Natural killer cell treated with Interleukin-12 subunit alpha and Interleukin-12 subunit beta and Interleukin-15 and Interleukin-18, amount 100 ng/mL, for 72 hours (primary cell): ENCODE data around the gene DACT3. TPM values are rescaled to one million over a fixed set of nuclear protein-coding genes. Genes with fewer than 3 reads are reported as not detected.

Experiments used
- ATAC-seq, 2 donors: fragments of 150-1000 bp; cut with Tn5 transposase in 1 of 2; sonication (Bioruptor Pico), chemical (Tn5 transposase) in 1 of 2; 2 replicates each; pipeline ENCODE4 v1.10.0; 2021
- DNase-seq: peaks from one replicate; pipeline ENCODE4 v3.0.0; 2022; ENCODE audit warnings: low spot score
- H3K27ac Mint-ChIP-seq, 2 donors: 1 replicate in 1 of 2; 2 replicates in 1 of 2; pipeline ENCODE4 v1.8.0; 2022; ENCODE audit warnings: mixed read lengths in 2 of 2, mild to moderate bottlenecking in 1 of 2, moderate library complexity in 1 of 2
- H3K27me3 Mint-ChIP-seq, 2 donors: 1 replicate in 1 of 2; 2 replicates in 1 of 2; pipeline ENCODE4 v1.8.0; 2022; ENCODE audit warnings: mixed read lengths in 2 of 2
- H3K36me3 Mint-ChIP-seq: one replicate; pipeline ENCODE4 v1.8.0; 2022; ENCODE audit warnings: mixed read lengths
- H3K4me1 Mint-ChIP-seq, 2 donors: 1 replicate in 1 of 2; 2 replicates in 1 of 2; pipeline ENCODE4 v1.8.0; 2022; ENCODE audit warnings: low read depth in 2 of 2, mixed read lengths in 2 of 2, mild to moderate bottlenecking in 1 of 2
- H3K4me3 Mint-ChIP-seq: one replicate; pipeline ENCODE4 v1.8.0; 2022; ENCODE audit warnings: mixed read lengths
- H3K9me3 Mint-ChIP-seq: 2 replicates; pipeline ENCODE4 v1.8.0; 2022; ENCODE audit warnings: mixed read lengths
- total RNA-seq, 2 donors: library from RNA; stranded (reverse); gene quantifications; one replicate each; pipeline ENCODE4 v1.2.3, GENCODE V29; 2022

The DACT3 gene
- total RNA-seq, 2 donors from 2014 or later: 0.36 TPM; not detected in 1

GRCh38 chr19:46601318-46602224 lies 59.4 kb downstream of the DACT3 start, which contains the start of gene CALM3:
Gene CALM3, plus strand, starts transcription at chr19:46601330. Its CDS starts 105 bp downstream, at chr19:46601435.
- Mint-ChIP-seq H3K9me3 (no peaks in the 10 kb centered on the region), H3K4me1 (peaks cover 31 to 35% of the 10 kb centered on the region in 2 donors), H3K4me3 (peak within 1 kb of the TSS; percentile 94), H3K27ac (peak within 1 kb of the TSS; percentile 99), H3K36me3 (peaks cover 16% of the 10 kb centered on the region), H3K27me3 (no peaks in the 10 kb centered on the region)
- ATAC-seq: no peak
- peak; percentile 59 for DNase-seq

GRCh38 chr19:46600384-46601317 lies 60.3 kb downstream of the DACT3 start:
- Mint-ChIP-seq H3K27me3 (no peaks in the 10 kb centered on the region), H3K36me3 (peaks cover 10% of the 10 kb centered on the region), H3K9me3 (no peaks in the 10 kb centered on the region), H3K27ac (peak overlapping the region; percentile 99), H3K4me3 (peak overlapping the region; percentile 94), H3K4me1 (peaks cover 26 to 30% of the 10 kb centered on the region in 2 donors)
- ATAC-seq (peak; percentile 94 to 95), DNase-seq (peak; percentile 97)

- peak overlapping the region; percentile 99 for H3K27ac Mint-ChIP-seq
- no peaks in the 10 kb centered on the region for H3K9me3 Mint-ChIP-seq
- no peaks in the 10 kb centered on the region for H3K27me3 Mint-ChIP-seq
- peak overlapping the region; percentile 94 for H3K4me3 Mint-ChIP-seq
- peaks cover 26 to 30% of the 10 kb centered on the region in 2 donors for H3K4me1 Mint-ChIP-seq
- DNase-seq: no peak
- H3K36me3 Mint-ChIP-seq: peaks cover 10% of the 10 kb centered on the region
- ATAC-seq: no peak
Measured at GRCh38 chr19:46599716-46600373, 61.1 kb downstream of the DACT3 start.

GRCh38 chr19:46598372-46598917 lies 62.5 kb downstream of the DACT3 start:
- Mint-ChIP-seq H3K4me1 (peaks cover 24 to 27% of the 10 kb centered on the region in 2 donors), H3K27ac (no peak overlapping the region), H3K36me3 (peaks cover 10% of the 10 kb centered on the region), H3K27me3 (no peaks in the 10 kb centered on the region), H3K9me3 (no peaks in the 10 kb centered on the region), H3K4me3 (no peak overlapping the region)
- DNase-seq (no peak), ATAC-seq (no peak)

Other genes starting within 250 kb of the DACT3 start
- not detected for gene CCDC8, start 247.6 kb downstream of the DACT3 start, total RNA-seq
- not detected for gene PNMA8C, start 232.2 kb downstream of the DACT3 start, total RNA-seq
- gene PNMA8A, start 189.6 kb downstream of the DACT3 start, total RNA-seq: not detected
- gene PNMA8B, start 165.3 kb downstream of the DACT3 start, total RNA-seq: not detected
- 100 to 1,000 TPM; 305 to 309 TPM for gene CALM3, start 59.9 kb downstream of the DACT3 start, total RNA-seq
- gene PTGIR, start 36.1 kb downstream of the DACT3 start, total RNA-seq: 1 to 10 TPM in 1 of 2 donors, under 1 TPM in 1; 0.31 to 1.7 TPM
- gene GNG8, start 25.0 kb downstream of the DACT3 start, total RNA-seq: 1 to 10 TPM in 1 of 2 donors, not detected in 1; 3.0 TPM
- 10 to 100 TPM; 82.3 to 100.0 TPM for gene PRKD2, start 55.9 kb upstream of the DACT3 start, total RNA-seq
- 10 to 100 TPM; 16.4 to 25.4 TPM for gene FKRP, start 84.9 kb upstream of the DACT3 start, total RNA-seq
- gene STRN4, start 85.3 kb upstream of the DACT3 start, total RNA-seq: 100 to 1,000 TPM in 1 of 2 donors, 10 to 100 TPM in 1; 88.9 to 121 TPM
- gene SLC1A5, start 127.4 kb upstream of the DACT3 start, total RNA-seq: 100 to 1,000 TPM; 215 to 269 TPM
- 100 to 1,000 TPM in 1 of 2 donors, 10 to 100 TPM in 1; 94.3 to 130 TPM for gene AP2S1, start 189.7 kb upstream of the DACT3 start, total RNA-seq
- 10 to 100 TPM; 27.6 to 42.9 TPM for gene ARHGAP35, start 199.8 kb upstream of the DACT3 start, total RNA-seq